ENCODE results near the gene GLIS2.

The GLIS2 gene

GRCh38 chr16:4386451-4386805 is 70.6 kb downstream of the GLIS2 start:
- H3K27ac ChIP-seq (replicated peaks) = no peak overlapping the region
- H3K4me3 ChIP-seq (replicated peaks; ENCODE audit: insufficient read depth, low read length) = no peak overlapping the region
- no peaks in the 10 kb centered on the region for H3K27me3 ChIP-seq (ENCODE audit: insufficient read depth, poor library complexity, severe bottlenecking)
- no peak for TF ChIP-seq POLR2AphosphoS5 (IDR thresholded peaks at IDR 0.05; ENCODE audit: low read depth)
- no peak for TF ChIP-seq CTCF (IDR thresholded peaks at IDR 0.05; ENCODE audit: insufficient read depth, low read length)
- no peak for TF ChIP-seq SPI1 (IDR thresholded peaks at IDR 0.05; ENCODE audit: borderline replicate concordance, low read depth)
- no peak for TF ChIP-seq REST (IDR thresholded peaks at IDR 0.05; ENCODE audit: insufficient replicate concordance, low read depth)
- no peak for TF ChIP-seq GABPA (IDR thresholded peaks at IDR 0.05; ENCODE audit: low read depth)
- DNase-seq (ENCODE audit: low read depth in 1 of 2, low spot score in 1 of 2) = no peak

- TF ChIP-seq SPI1 (IDR thresholded peaks at IDR 0.05; ENCODE audit: borderline replicate concordance, low read depth) (no peak), REST (IDR thresholded peaks at IDR 0.05; ENCODE audit: insufficient replicate concordance, low read depth) (no peak), POLR2AphosphoS5 (IDR thresholded peaks at IDR 0.05; ENCODE audit: low read depth) (no peak), CTCF (IDR thresholded peaks at IDR 0.05; ENCODE audit: insufficient read depth, low read length) (no peak), GABPA (IDR thresholded peaks at IDR 0.05; ENCODE audit: low read depth) (no peak)
- H3K4me3 ChIP-seq (replicated peaks; ENCODE audit: insufficient read depth, low read length) = no peak overlapping the region
- no peaks in the 10 kb centered on the region for H3K27me3 ChIP-seq (ENCODE audit: insufficient read depth, poor library complexity, severe bottlenecking)
- no peak for DNase-seq (ENCODE audit: low read depth in 1 of 2, low spot score in 1 of 2)
- no peak overlapping the region for H3K27ac ChIP-seq (replicated peaks)
These were observed 71.2 kb downstream of the GLIS2 start for GRCh38 chr16:4386951-4387565.

GRCh38 chr16:4387781-4388180 is 71.9 kb downstream of the GLIS2 start:
- no peak for DNase-seq (ENCODE audit: low read depth in 1 of 2, low spot score in 1 of 2)

More at GRCh38 chr16:4387781-4388180, 71.9 kb downstream of the GLIS2 start:
- TF ChIP-seq GABPA (IDR thresholded peaks at IDR 0.05; ENCODE audit: low read depth) (no peak), POLR2AphosphoS5 (IDR thresholded peaks at IDR 0.05; ENCODE audit: low read depth) (no peak), SPI1 (IDR thresholded peaks at IDR 0.05; ENCODE audit: borderline replicate concordance, low read depth) (no peak), CTCF (IDR thresholded peaks at IDR 0.05; ENCODE audit: insufficient read depth, low read length) (no peak), REST (IDR thresholded peaks at IDR 0.05; ENCODE audit: insufficient replicate concordance, low read depth) (no peak)
- H3K27me3 ChIP-seq (ENCODE audit: insufficient read depth, poor library complexity, severe bottlenecking) = no peaks in the 10 kb centered on the region
- no peak overlapping the region for H3K4me3 ChIP-seq (replicated peaks; ENCODE audit: insufficient read depth, low read length)
- H3K27ac ChIP-seq (replicated peaks) = no peak overlapping the region

All from HL-60 (cell line).